Measurements from ENCODE around the gene EPS8. TPM values are rescaled to one million over a fixed set of nuclear protein-coding genes. Genes with fewer than 3 reads are reported as not detected.

Gene EPS8
- total and polyA plus RNA-seq, 2 donors (not counting 1 experiment from before 2014, with no cell fraction given), result 0.76 to 0.96 TPM

- no peak for TF ChIP-seq EZH2 (IDR thresholded peaks at IDR 0.05; ENCODE audit: borderline replicate concordance, insufficient read depth, low read depth, low read length, poor library complexity, severe bottlenecking)
- TF ChIP-seq, protein P1, sequence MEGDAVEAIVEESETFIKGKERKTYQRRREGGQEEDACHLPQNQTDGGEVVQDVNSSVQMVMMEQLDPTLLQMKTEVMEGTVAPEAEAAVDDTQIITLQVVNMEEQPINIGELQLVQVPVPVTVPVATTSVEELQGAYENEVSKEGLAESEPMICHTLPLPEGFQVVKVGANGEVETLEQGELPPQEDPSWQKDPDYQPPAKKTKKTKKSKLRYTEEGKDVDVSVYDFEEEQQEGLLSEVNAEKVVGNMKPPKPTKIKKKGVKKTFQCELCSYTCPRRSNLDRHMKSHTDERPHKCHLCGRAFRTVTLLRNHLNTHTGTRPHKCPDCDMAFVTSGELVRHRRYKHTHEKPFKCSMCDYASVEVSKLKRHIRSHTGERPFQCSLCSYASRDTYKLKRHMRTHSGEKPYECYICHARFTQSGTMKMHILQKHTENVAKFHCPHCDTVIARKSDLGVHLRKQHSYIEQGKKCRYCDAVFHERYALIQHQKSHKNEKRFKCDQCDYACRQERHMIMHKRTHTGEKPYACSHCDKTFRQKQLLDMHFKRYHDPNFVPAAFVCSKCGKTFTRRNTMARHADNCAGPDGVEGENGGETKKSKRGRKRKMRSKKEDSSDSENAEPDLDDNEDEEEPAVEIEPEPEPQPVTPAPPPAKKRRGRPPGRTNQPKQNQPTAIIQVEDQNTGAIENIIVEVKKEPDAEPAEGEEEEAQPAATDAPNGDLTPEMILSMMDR (IDR thresholded peaks at IDR 0.05), result no peak
- H3K4me2 ChIP-seq (replicated peaks; ENCODE audit: low read depth, low read length, poor library complexity, severe bottlenecking), result no peak overlapping the region
- intact Hi-C loops (cut with micrococcal nuclease), result no loop called here
These were observed 7.4 kb upstream of the EPS8 start for GRCh38 chr12:15796493-15797141.

DNA sequence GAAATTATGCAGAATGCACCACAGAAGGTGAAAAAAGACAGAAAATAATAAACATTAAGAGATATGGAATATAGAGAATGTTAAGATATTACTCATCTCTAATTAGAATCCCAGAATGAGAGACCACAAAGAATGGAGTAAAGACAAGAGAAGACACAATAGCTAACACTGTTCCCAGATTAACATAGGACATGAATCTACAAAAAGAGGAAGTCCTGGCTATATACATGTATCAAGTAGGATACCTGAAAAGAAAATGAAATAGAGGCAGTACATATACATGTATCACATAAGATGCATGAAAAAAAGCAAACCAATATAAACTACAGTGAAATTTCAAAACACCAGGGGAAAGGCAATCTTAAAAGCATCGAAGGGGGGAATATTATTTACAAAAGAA is 5.6 kb upstream of the EPS8 start:
- TF ChIP-seq, protein P1 (IDR thresholded peaks at IDR 0.05), result no peak
- no peak for TF ChIP-seq EZH2 (IDR thresholded peaks at IDR 0.05; ENCODE audit: borderline replicate concordance, insufficient read depth, low read depth, low read length, poor library complexity, severe bottlenecking)
- H2AFZ ChIP-seq (ENCODE audit: insufficient read depth, low read depth, low read length, poor library complexity, severe bottlenecking), result no peak overlapping the region
- no peak overlapping the region for H3K4me3 ChIP-seq (ENCODE audit: control extremely low read depth in 1 of 5, extremely low read depth in 1 of 5, insufficient read depth in 1 of 5, low read depth in 2 of 5, low read length in 4 of 5)
- no peak overlapping the region for H3K27ac Mint-ChIP-seq
- H3K4me1 Mint-ChIP-seq, result peaks cover 4% of the 10 kb centered on the region
- no peaks in the 10 kb centered on the region for H3K79me2 ChIP-seq (ENCODE audit: control insufficient read depth, insufficient read depth, low read length)
- ChIA-PET CTCF (no interaction called here), POLR2A (no interaction called here)
- no peak overlapping the region for H3K9ac ChIP-seq (ENCODE audit: low read length)
- DNase-seq (no peak), ATAC-seq (ENCODE audit: low read depth) (no peak)
- H3K4me1 ChIP-seq (ENCODE audit: control insufficient read depth in 2 of 2, insufficient read depth in 2 of 2, low read length in 2 of 2), result peaks cover 3 to 4% of the 10 kb centered on the region in 2 donors
- H3K27ac ChIP-seq (ENCODE audit: low read length in 2 of 2), result no peak overlapping the region
- WGBS (ENCODE audit: insufficient coverage), result no CpG with 5 or more reads among the region's 1 CpG
- no peaks in the 10 kb centered on the region for H3K36me3 ChIP-seq (replicated peaks in 1 of 2; ENCODE audit: control extremely low read depth in 1 of 2, control insufficient read depth in 1 of 2, extremely low read depth in 1 of 2, insufficient read depth in 2 of 2, low read length in 1 of 2)
- H3K27me3 ChIP-seq (replicated peaks in 1 of 4; ENCODE audit: control extremely low read depth in 1 of 4, control insufficient read depth in 3 of 4, insufficient read depth in 4 of 4, low read length in 3 of 4), result peaks cover 0 to 17% (median 13%) of the 10 kb centered on the region in 4 experiments
- peaks cover 34% of the 10 kb centered on the region for H3K27me3 Mint-ChIP-seq
- peaks cover 2% of the 10 kb centered on the region for H3K9me3 Mint-ChIP-seq (ENCODE audit: insufficient read depth)
- no peaks in the 10 kb centered on the region for H3K9me3 ChIP-seq (ENCODE audit: control extremely low read depth in 1 of 3, control insufficient read depth in 2 of 3, insufficient read depth in 1 of 3, low read length in 2 of 3)
- H3K4me3 Mint-ChIP-seq, result no peak overlapping the region
- no peak overlapping the region for H3K4me2 ChIP-seq (replicated peaks; ENCODE audit: low read depth, low read length, poor library complexity, severe bottlenecking)
- intact Hi-C loops (cut with micrococcal nuclease), result no loop called here
- no peaks in the 10 kb centered on the region for H4K20me1 ChIP-seq (ENCODE audit: control insufficient read depth, insufficient read depth, low read length, poor library complexity, severe bottlenecking)

More at GRCh38 chr12:15796493-15797141, 7.4 kb upstream of the EPS8 start:
- Histone ChIP-seq H3K9ac (ENCODE audit: low read length) (no peak overlapping the region), H3K27ac (ENCODE audit: low read length in 2 of 2) (no peak overlapping the region), H3K27me3 (replicated peaks in 1 of 4; ENCODE audit: control extremely low read depth in 1 of 4, control insufficient read depth in 3 of 4, insufficient read depth in 4 of 4, low read length in 3 of 4) (peaks cover 0 to 9% (median 5%) of the 10 kb centered on the region in 4 experiments), H3K36me3 (replicated peaks in 1 of 2; ENCODE audit: control extremely low read depth in 1 of 2, control insufficient read depth in 1 of 2, extremely low read depth in 1 of 2, insufficient read depth in 2 of 2, low read length in 1 of 2) (no peaks in the 10 kb centered on the region), H4K20me1 (ENCODE audit: control insufficient read depth, insufficient read depth, low read length, poor library complexity, severe bottlenecking) (no peaks in the 10 kb centered on the region), H3K79me2 (ENCODE audit: control insufficient read depth, insufficient read depth, low read length) (no peaks in the 10 kb centered on the region), H3K4me3 (ENCODE audit: control extremely low read depth in 1 of 5, extremely low read depth in 1 of 5, insufficient read depth in 1 of 5, low read depth in 2 of 5, low read length in 4 of 5) (no peak overlapping the region), H2AFZ (ENCODE audit: insufficient read depth, low read depth, low read length, poor library complexity, severe bottlenecking) (no peak overlapping the region), H3K9me3 (ENCODE audit: control extremely low read depth in 1 of 3, control insufficient read depth in 2 of 3, insufficient read depth in 1 of 3, low read length in 2 of 3) (no peaks in the 10 kb centered on the region), H3K4me1 (ENCODE audit: control insufficient read depth in 2 of 2, insufficient read depth in 2 of 2, low read length in 2 of 2) (no peaks in the 10 kb centered on the region)
- Mint-ChIP-seq H3K9me3 (ENCODE audit: insufficient read depth) (peaks cover 2% of the 10 kb centered on the region), H3K27me3 (peaks cover 33% of the 10 kb centered on the region), H3K27ac (no peak overlapping the region), H3K4me1 (no peaks in the 10 kb centered on the region), H3K4me3 (no peak overlapping the region)
- ATAC-seq (ENCODE audit: low read depth), result no peak
- WGBS (ENCODE audit: insufficient coverage), result 100% methylated on average over 1 of the region's 4 CpGs
- ChIA-PET POLR2A (no interaction called here), CTCF (interaction anchor here (1.2 to 1.6 kb wide), 2 partner anchors 24 to 206 kb away, joined by 4 to 5 read pairs; no protein-coding TSS in a partner anchor)
- no peak for DNase-seq
